Spinal cord (tissue), 10 donors: ENCODE results near the gene ZFYVE27. TPM values are rescaled to one million over a fixed set of nuclear protein-coding genes. Genes with fewer than 3 reads are reported as not detected.

Source experiments
- DNase-seq, 6 donors: peaks; one replicate each; pipeline versions ENCODE4 v3.0.0 to v3.0.0-alpha.2; 2013 to 2015; ENCODE audit warnings: low spot score in 6 of 6, low read depth in 4 of 6
- H3K27ac ChIP-seq: one replicate; pipeline ENCODE4 v1.5.1; 2013; ENCODE audit warnings: low read depth, low read length, control low read depth
- H3K27me3 ChIP-seq: one replicate; pipeline ENCODE4 v1.6.1; 2013; ENCODE audit warnings: low read length; ENCODE audit not compliant: control insufficient read depth, insufficient read depth
- H3K36me3 ChIP-seq: one replicate; pipeline ENCODE4 v1.6.1; 2013; ENCODE audit warnings: low read length; ENCODE audit not compliant: control insufficient read depth, insufficient read depth
- H3K4me1 ChIP-seq: one replicate; pipeline ENCODE4 v1.6.1; 2013; ENCODE audit warnings: low read length; ENCODE audit not compliant: control insufficient read depth, insufficient read depth
- H3K4me3 ChIP-seq: one replicate; pipeline ENCODE4 v1.5.1; 2013; ENCODE audit warnings: low read depth, low read length, control low read depth
- H3K9me3 ChIP-seq: one replicate; pipeline ENCODE4 v1.6.1; 2013; ENCODE audit warnings: low read length; ENCODE audit not compliant: control insufficient read depth, insufficient read depth
- WGBS: methylation state at CpG from one replicate; pipeline ENCODE4 v1.1.5; 2013; ENCODE audit warnings: missing lambda C conversion rate; ENCODE audit not compliant: insufficient coverage; 5-methylcytosine and 5-hydroxymethylcytosine counted together
- polyA plus RNA-seq, 2 donors: library from polyadenylated mRNA; unstranded; fragments of 120-200 nt; gene quantifications; one replicate each; pipeline ENCODE4 v1.2.1, GENCODE V29; 2013; ENCODE audit not compliant: insufficient read length in 2 of 2
- total RNA-seq, 2 donors: library from RNA; depleted of rRNA in 1 of 2; stranded (reverse); fragments of 120-200 nt in 1 of 2; fragments of >200 nt in 1 of 2; gene quantifications; one replicate each; pipeline versions ENCODE4 v1.2.3 to v1.2.4, GENCODE V29; 2013 to 2014
- donor health status: healthy.

Gene ZFYVE27
- total and polyA plus RNA-seq, 4 donors: 28.9 to 56.0 (median 38.1) TPM

DNA sequence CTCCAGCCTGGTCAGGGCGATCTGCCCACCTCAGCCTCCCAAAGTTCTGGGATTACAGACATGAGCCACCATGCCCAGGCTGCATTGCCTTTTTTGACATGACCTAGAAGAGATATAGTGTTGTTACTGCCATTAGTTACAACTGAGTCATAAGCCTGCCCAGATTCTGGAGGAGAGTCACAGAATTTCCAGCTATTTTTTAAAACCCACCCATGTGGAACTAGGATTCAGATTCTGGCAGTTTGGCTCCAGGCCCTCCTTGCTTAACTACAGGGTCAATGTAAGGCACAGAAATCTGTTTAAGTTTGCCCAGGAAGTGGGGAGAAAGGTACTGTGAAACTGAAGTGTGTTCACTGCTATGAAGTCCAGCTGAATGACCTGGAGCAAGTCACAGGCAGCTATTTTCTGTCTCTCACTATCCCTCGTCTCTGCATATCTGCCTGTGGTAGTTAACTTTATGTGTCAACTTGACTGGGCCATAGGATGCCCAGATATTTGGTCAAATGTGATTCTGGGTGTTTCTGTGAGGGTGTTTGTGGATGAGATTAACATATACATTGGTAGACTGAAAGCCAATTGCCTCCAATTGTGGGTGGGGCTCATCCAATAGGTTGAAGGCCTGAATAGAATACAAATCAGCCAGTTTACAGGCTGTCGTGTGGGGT is 31.8 kb upstream of the ZFYVE27 start:
- H3K4me1 ChIP-seq: peaks cover 6% of the 10 kb centered on the region
- 100% methylated on average over 1 of the region's 3 CpGs for WGBS
- H3K27me3 ChIP-seq: no peaks in the 10 kb centered on the region
- H3K36me3 ChIP-seq: no peaks in the 10 kb centered on the region
- DNase-seq: no peak
- no peak overlapping the region for H3K27ac ChIP-seq
- no peak overlapping the region for H3K4me3 ChIP-seq
- no peaks in the 10 kb centered on the region for H3K9me3 ChIP-seq

DNA sequence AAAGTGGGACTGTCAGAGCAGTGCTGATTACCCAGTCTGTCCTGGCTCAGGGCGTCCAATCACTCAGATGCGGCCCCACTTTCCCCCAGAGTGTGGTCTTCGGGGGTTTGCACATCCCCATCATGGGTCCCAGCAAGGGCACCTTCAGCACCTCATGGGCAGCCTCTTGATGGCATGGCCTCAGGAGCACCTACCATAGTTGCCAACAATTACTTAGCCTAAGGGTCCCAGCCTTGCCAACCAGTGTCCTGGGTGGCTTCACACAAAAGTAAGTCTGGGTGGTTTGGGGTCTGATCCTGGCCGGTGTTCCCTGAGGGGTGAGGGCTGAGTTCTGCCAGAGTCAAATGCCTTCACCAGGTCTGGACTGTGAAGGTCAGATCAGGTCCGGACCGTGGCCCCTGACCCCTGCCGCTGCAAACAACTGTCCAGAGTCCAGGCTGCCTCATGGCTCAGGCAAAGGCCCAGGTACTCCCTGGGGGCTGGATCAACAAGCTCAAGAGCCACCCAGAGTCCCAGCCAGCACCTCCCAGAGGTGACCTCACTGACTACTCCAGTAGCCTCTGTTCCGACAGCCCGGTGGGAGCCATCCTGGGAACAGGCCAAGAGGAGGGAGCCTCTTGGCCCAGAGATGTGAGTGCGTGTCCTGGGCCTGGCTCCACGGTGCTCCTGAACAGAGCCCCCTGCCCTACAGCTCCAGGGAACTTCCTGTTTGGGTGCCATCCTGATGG is 29.6 kb upstream of the ZFYVE27 start:
- 76% methylated on average over 11 of the region's 11 CpGs for WGBS
- peaks cover 6% of the 10 kb centered on the region for H3K4me1 ChIP-seq
- H3K36me3 ChIP-seq: no peaks in the 10 kb centered on the region
- no peaks in the 10 kb centered on the region for H3K27me3 ChIP-seq
- H3K4me3 ChIP-seq: no peak overlapping the region
- DNase-seq: no peak
- no peaks in the 10 kb centered on the region for H3K9me3 ChIP-seq
- no peak overlapping the region for H3K27ac ChIP-seq

DNA sequence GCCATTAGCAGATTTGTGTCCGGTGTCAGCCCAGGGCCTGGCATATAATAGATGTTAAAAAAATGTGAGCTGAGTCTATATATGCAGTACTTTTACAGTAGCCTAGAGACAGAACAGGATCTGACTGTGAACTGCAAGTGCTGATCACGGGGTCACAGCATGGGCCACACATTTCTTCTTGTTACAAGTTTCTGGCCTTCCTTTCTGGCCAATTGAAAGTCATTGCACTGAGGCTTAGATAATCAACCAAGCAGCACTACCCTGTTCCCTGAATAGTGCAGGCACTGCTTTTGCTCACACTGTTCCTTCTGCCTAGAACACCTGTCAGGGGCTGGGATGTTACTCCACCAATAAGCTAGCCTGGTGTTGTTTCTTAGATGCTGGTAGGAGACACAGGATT is 28.8 kb upstream of the ZFYVE27 start:
- Histone ChIP-seq H3K27me3 (no peaks in the 10 kb centered on the region), H3K9me3 (no peaks in the 10 kb centered on the region), H3K27ac (no peak overlapping the region), H3K4me3 (no peak overlapping the region), H3K36me3 (no peaks in the 10 kb centered on the region), H3K4me1 (peaks cover 10% of the 10 kb centered on the region)
- no peak for DNase-seq
- 44% methylated on average over 2 of the region's 2 CpGs for WGBS

DNA sequence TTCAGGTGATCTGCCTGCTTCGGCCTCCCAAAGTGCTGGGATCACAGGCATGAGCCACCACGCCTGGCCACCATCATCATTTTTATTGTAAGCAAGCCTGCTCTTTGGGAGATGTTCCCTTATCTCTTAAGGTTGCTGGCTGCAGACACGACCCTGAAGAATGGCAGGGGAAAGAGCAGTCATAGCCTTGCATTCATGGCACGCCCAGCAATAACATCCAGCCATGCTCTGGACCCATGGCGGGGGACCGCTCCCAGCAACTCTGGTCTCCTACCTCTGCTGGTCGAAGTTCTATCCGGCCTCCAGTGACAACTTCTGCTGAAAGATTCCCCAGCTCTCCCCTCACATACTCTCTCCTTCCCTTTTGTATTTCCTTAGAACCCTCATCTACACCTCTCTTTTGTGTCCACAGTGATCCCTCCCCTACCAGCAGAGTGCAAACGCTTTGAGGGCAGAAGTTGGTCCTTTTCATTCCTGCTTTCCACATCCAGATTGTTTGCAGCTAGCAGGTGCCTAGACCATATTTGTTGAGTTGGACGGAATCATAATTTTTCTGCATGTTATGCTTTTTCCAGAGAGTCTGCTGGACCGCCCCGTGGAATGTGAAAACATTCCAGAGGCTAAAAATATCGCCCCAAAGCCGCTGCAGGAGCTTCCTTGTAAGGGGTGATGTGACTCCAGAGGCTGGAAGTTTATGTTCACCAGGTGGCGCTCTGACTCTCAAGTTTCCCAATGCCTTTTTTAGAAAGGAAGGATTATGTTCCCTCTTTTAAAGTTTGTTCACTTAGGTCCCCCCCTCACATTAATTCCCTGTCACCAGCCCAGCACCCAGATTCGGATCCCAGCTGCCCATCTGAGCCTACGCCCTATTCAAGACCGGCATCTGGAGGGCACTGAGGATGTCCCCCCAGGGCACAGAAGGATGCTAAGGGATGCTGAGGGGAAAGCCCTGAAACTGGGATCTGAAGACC is 27.7 kb upstream of the ZFYVE27 start:
- DNase-seq: peak in 3 of 6 donors; percentile 43 to 83 (median 77)
- Histone ChIP-seq H3K27ac (no peak overlapping the region), H3K4me1 (peaks cover 14% of the 10 kb centered on the region), H3K4me3 (no peak overlapping the region), H3K36me3 (no peaks in the 10 kb centered on the region), H3K27me3 (no peaks in the 10 kb centered on the region), H3K9me3 (no peaks in the 10 kb centered on the region)
- WGBS: 49% methylated on average over 16 of the region's 18 CpGs

DNA sequence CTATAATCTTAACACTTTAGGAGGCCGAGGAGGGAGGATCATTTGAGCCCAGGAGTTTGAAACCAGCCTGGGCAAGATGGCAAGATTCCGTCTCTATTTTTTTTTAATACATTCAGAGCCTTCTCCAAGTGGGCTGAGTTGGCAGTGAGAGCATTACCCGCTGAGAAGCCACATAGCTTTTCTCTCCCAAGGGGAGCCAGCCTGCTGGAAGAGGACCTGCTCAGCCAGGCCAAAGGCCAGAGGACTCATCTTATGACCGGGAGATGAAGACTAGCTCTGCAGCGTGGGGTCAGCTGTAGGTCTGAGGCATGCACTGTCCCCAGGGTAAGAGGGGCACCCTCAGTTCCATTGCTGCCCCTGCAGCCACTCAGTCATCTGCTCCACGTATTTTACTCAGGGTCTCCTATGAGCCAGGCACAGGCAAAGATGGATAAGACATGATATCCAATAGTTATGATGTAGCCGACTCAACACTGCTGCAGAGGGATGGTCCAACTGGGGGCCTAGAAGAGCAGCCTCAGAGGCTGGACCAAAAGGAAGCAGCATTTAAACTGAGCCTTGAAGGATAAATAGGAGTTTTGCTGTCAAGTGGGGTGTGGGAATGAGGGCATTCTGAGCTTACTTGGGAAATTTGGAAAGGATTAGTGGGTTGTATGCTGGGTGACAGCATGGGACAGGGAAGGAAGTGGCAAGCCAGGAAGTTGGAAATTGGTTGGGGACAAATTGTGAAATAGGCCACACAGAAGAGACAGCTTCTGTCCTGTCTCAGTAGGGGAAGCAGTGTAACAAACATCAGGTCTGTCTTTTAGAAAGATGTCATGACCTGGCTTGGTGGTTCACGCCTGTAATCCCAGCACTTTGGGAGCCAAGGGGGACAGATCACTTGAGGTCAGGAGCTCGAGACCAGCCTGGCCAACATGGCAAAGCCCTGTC is 25.0 kb upstream of the ZFYVE27 start:
- 87% methylated on average over 5 of the region's 9 CpGs for WGBS
- no peak overlapping the region for H3K4me3 ChIP-seq
- H3K27ac ChIP-seq: no peak overlapping the region
- peaks cover 4% of the 10 kb centered on the region for H3K27me3 ChIP-seq
- DNase-seq: no peak
- H3K4me1 ChIP-seq: peaks cover 32% of the 10 kb centered on the region
- H3K36me3 ChIP-seq: peaks cover under 1% of the 10 kb centered on the region
- H3K9me3 ChIP-seq: no peaks in the 10 kb centered on the region

DNA sequence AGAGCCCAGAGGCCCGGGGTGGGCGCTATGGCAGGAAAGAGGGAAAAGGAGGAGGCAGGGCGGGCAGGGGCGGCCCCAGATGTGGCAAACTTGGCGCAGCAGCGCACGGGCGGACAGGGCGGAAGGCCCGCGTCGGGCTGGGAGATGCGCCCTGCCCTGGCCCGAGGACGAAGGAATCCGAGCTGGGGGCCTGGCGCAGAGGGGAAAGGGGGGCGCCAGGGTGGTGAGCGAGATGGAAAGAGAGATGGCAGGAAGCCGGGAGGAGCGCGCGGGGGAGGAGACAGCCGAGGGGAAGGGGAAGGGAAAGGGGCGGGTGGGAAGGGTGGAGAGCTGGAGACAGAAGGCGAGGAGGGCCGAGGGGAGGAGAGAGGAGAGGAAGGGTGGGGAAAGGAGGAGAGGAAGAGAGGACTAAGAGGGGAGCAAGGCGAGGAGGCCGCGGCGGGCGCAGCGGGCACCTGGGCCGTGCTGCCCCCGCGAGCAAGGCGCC is 23.5 kb upstream of the ZFYVE27 start, which contains the start of gene MARVELD1:
Gene MARVELD1, plus strand, starts transcription at position 392 of the 487 bp plus-strand sequence. CDS start 147 bp downstream, outside the sequence.
- peak in 3 of 6 donors; percentile 61 to 94 (median 93) for DNase-seq
- H3K36me3 ChIP-seq: peaks cover 3% of the 10 kb centered on the region
- WGBS: 2% methylated on average over 37 of the region's 37 CpGs
- H3K27ac ChIP-seq: peak within 1 kb of the TSS; percentile 88
- peak within 1 kb of the TSS; percentile 69 for H3K4me3 ChIP-seq
- no peaks in the 10 kb centered on the region for H3K9me3 ChIP-seq
- peaks cover 41% of the 10 kb centered on the region for H3K4me1 ChIP-seq
- peaks cover 4% of the 10 kb centered on the region for H3K27me3 ChIP-seq

DNA sequence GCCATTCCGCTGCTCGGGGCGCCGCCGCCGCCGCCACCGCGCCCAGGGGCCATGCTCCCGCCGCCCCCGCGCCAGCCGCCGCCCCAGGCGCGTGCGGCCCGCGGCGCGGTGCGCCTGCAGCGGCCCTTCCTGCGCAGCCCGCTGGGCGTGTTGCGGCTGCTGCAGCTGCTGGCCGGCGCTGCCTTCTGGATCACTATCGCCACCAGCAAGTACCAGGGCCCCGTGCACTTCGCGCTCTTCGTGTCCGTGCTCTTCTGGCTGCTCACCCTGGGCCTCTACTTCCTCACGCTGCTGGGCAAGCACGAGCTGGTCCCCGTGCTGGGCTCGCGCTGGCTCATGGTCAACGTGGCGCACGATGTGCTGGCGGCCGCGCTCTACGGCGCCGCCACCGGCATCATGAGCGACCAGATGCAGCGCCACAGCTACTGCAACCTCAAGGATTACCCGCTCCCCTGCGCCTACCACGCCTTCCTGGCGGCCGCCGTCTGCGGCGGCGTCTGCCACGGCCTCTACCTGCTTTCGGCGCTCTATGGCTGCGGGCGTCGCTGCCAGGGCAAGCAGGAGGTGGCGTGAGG is 23.0 kb upstream of the ZFYVE27 start:
- peak overlapping the region; percentile 88 for H3K27ac ChIP-seq
- peaks cover 4% of the 10 kb centered on the region for H3K27me3 ChIP-seq
- DNase-seq: peak in 4 of 6 donors; percentile 59 to 92 (median 76)
- 0% methylated on average over 69 of the region's 69 CpGs for WGBS
- peak overlapping the region; percentile 69 for H3K4me3 ChIP-seq
- peaks cover 46% of the 10 kb centered on the region for H3K4me1 ChIP-seq
- peaks cover 3% of the 10 kb centered on the region for H3K36me3 ChIP-seq
- H3K9me3 ChIP-seq: no peaks in the 10 kb centered on the region

DNA sequence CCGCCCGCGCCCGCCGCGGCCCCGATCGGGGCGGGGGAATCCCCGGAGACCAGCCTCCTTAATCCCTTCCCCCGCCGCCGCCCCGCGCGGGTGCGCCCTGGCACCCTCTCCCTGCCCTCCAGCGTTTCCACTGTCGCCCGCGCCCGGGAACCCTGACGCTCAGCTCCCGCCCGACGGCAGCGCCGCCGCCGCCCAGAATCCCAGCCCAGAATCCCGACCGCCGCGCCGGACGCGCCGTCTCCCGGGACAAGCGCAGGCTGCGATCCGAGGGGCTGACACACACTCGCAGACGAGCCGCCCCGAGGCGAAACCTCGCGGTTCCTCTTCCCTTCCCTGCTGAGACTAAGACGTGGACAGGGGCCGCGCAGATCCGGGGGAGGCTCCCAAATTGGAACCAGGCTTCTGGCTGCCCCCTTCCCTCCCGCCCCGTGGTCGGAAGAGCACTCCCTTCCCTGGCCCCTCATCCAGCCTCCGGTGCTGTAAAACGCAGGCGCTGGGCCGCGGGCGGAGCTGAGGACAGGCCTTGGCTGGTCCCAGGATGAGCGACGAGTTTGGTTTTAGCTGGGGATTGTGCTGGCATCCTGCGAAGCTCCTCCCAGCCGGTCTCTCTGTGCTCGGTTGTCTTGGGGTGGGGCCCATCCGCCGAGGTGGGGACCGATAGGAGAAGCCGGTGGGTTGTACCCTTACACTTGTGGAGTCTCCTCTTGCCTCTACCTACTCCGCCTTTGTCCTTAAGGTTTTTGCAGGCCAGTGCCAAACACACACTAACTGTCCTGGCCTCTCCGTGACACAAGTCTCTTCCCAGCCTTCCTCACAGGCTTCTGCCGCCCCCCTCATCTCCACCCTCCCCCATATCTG is 22.3 kb upstream of the ZFYVE27 start:
- no peaks in the 10 kb centered on the region for H3K9me3 ChIP-seq
- H3K27ac ChIP-seq: peak overlapping the region; percentile 88
- peaks cover 3% of the 10 kb centered on the region for H3K36me3 ChIP-seq
- peak overlapping the region; percentile 69 for H3K4me3 ChIP-seq
- H3K4me1 ChIP-seq: peaks cover 53% of the 10 kb centered on the region
- peak in 2 of 6 donors; percentile 70 to 76 for DNase-seq
- 2% methylated on average over 69 of the region's 74 CpGs for whole genome bisulfite sequencing
- H3K27me3 ChIP-seq: peaks cover 4% of the 10 kb centered on the region
